GM21528 (cell line): Measurements from ENCODE around the gene BRD7.

Experiments
- ATAC-seq: cut with Tn5 transposase; IDR thresholded peaks from one replicate; pipeline ENCODE4 v1.9.1; 2021; ENCODE audit warnings: mild to moderate bottlenecking, moderate library complexity; ENCODE audit not compliant: unreplicated experiment, low FRiP score

BRD7 gene

DNA sequence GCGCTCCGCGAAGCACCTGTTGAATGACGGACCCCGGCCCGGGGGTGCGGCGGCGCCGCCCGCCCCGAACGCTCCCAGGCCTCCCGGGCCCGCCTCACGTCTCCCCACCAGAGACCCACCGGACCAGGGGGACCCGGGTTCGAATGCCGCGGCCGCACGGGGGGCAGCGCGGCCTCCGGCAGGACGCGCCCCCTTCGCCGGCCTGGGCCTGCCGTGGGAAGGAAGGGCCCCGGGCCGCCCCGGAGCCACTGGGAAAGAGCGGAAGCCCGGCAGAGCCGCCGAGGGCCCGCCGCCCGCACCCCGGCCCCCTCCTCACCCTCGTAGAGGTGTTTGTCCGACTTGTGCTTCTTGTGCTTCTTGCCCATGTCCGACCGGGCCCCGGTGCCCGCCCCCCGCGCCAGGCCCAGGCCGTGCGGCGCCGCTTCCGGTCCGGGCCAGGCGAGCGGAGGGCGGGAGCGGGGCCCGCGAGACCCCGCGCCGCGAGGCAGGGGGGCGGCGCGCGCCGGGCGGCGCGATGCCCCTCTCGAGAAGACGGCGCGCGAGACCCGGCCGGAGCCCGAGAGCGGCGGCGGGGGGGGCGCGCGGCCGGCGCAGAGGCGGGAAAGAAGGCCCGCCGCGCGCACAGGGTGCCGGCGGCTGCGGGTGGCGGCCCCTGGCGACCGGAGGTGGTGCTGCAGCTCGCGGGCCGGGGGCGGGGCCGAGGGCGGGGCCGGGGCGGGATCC lies at the start of gene BRD7:
Gene BRD7, minus strand, starts transcription at position 579 of the 723 bp plus-strand sequence. Its CDS starts 214 bp downstream, at position 365.
- peak; percentile 73 for ATAC-seq

DNA sequence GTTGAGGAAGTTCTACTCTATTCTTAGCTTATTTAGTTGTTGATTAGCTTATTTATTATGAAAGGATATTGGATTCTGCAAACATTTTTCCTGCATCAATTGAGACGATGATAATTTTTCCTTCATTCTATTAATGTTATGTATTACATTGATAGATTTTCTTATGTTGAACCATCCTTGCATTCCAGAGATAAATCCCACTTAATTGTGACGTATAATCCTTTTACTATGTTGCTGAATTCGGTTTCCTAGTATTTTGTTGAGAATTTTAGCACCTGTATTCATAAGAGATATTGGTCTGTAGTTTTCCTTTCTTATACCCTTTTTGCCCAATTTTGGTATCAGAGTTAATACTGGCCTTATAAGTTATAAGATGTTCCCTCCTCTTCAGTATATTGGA lies 47.6 kb upstream of the BRD7 start:
- no peak for ATAC-seq

DNA sequence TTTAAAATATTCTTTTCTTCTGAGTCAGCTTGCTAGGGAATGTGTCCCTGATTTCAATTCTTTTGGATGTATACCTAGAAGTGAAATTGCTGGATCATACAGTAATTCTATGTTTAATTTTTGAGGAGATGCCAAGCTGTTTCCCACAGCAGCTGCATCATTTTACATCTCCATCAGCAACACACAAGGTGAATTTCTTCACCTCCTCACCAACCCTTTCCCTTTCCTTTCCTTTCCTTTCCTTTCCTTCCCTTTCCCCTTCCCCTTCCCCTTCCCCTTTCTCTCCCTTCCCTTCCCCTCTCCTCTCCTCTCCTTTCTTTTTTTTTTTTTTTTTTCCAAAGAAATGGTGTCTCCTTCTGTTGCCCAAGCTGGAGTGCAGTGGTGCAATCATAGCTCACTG lies 45.4 kb upstream of the BRD7 start:
- no peak for ATAC-seq

DNA sequence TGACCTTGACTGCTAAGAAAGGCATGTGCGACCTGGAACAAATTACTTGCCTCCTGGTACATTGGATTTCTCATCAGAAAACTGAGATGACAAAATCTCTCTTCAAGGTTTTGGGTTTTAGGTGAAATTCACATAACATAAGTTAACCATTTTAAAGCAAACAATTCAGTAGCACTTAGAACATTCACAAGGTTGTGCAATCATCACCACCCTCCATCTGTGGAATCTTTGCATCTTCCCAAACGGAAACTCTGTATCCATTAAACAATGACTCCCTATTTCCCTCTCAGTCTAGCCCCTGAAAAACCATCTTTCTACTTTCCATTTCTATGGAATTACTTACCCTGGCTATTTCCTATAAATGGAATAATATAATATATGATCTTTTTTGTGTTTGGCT lies 42.2 kb upstream of the BRD7 start:
- no peak for ATAC-seq

DNA sequence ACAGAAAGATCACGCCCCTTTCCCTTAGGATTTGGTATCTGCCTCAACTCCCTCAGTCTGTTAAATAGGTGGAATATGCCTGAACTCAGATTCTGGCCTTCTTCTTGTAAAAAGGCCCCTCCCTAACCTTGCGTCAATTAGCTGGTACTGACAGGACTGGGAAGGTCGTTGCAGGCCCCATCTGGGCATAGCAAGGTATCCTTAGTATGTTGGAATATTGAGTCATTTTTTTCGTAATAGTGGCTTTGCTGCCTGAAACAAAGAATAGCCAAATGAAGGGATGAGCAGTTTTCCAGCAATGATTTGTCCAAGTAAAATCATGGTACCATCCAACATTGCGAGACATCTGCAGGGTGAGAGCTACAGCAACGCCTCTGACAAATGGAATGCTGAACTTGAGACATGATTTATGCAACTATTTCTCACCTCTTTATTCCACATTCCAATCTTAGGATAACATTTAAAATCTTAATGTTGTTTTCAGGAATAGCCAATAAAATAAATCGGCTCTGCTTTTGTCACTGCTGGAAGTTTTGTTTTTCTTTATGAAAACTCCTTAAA lies 39.3 kb upstream of the BRD7 start:
- ATAC-seq, result no peak

DNA sequence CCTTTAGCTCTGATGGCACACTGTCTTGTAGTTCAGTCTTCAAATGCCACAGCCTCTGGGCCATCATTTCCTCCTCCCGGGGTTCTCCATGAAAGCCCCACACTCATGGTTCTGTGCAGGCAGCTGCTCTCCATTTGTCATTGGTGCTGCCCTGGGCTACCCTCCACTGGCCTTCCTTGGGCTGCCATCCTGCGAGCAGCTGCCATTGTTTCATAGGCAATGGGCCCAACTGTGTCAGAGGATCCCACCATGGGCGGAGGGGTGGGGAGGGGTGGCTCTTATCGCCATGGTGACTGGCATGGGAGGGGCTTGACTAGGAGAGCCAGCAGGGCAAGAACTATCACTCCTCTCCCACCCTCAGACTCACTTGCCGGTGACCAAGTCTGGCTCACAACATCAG lies 38.6 kb upstream of the BRD7 start:
- no peak for ATAC-seq

DNA sequence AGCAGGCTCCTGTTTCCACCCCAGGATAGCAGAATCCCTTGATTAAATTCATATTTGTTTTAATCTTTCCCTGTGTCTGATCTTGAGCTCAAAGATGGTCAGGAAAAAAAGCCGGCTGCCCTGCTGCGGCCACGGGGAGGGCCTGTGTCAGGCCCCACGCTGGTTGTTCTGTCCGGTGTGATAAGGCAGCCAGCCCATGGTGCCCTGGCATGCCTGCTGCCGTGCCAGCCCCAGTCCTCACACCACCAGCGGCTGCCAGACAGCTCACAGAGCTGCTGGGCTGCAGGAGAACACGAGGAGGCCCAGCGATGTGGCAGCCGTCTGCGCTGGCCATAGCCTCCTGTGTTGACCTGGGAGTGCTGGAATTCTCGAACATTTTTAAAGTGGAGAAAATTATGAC lies 34.7 kb upstream of the BRD7 start:
- no peak for ATAC-seq

DNA sequence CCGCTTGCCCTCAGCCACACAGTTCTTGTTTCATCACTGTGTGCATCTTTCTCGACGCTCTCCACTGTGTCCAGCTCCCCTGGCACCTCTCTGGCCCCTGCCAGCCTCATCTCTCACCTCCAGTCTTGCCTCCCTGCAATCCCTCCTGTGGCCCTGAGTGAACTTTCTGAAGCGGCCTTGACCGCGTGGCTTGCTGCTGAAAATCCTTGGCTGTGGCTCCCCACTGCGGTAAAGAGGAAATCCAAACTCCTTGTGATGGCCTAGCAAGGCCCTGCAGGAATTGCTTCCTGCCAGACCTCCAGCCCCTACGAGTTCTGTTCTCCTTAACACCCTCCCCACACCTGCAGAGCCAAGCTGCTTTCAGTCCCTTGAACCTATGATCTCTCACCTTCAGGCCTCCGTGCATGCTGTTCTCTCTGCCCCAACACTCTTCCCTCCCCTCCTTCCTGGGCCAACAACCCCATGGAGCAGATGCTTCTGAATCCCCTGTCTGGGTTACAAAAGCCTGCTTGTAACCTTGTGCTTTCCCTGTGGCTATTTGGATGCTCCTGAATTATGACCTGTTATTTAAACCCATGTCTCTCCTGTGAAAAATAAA lies 33.6 kb upstream of the BRD7 start:
- no peak for ATAC-seq

DNA sequence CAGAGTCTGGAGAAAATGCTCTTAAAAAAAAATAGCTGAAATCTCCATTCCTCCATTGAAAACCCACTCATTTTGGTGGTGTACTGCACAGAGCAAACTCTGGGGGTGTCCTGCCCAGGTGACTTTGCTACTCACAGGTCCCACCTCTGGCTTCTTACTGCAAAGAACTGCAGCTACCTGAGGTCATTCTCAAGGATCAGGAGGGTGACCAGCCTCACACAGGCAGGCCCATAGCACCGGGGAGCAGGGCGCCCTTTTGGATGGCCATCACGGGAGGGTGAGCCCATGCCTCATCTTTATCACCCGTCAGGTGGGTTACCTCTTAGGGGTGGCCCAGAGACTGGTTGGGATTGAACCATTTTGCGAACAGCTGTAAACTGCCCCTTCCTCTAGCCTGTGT lies 32.6 kb upstream of the BRD7 start:
- no peak for ATAC-seq

DNA sequence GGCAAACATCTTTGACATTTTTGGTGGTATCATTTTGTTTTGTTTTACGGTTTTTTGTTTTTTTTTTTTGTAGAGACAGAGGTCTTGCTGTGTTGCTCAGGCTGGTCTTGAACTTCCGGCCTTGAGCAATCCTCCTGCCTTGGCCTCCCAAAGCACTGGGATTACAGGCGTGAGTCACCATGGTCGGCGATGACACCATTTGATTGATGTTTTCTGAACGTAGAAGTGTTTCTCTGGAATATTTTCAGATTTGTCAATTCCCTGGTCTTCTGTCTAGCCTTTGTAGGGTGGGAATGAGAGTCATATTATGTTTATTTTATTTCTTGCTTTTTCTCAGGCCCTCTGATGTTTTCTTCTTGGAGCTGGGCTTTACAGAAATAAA lies 32.2 kb upstream of the BRD7 start:
- ATAC-seq, result no peak

DNA sequence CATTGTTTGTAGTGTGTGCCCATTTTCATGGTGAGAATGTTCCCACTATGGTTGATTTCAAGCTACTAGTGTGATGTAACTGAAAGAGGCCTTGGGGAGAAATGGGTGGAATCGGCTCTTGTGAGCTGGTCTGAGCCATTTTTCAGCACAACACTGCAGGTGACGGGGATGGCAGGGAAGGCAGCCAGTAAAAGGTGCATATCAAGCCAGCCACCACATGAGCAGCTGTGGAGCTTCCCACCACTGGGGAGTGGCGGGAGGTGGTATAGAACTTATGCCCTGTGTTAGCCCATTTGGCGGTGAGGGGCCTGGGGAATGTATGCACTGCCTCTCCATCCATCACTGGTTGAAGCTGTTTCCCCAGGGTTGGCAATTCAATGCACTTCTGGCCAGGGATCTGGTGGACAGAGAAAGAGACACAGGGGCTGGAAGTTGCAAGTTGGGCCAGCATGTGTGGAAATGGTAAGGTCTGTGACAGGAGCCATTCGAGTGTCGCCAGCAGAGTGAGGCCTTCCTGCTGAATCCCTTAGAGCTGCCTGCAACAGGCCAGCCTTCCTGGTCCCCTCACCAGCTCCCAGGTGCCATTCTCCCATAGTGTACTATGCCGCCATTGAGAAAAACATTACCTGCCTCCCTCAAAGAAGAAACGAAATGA lies 31.7 kb upstream of the BRD7 start:
- ATAC-seq, result no peak

DNA sequence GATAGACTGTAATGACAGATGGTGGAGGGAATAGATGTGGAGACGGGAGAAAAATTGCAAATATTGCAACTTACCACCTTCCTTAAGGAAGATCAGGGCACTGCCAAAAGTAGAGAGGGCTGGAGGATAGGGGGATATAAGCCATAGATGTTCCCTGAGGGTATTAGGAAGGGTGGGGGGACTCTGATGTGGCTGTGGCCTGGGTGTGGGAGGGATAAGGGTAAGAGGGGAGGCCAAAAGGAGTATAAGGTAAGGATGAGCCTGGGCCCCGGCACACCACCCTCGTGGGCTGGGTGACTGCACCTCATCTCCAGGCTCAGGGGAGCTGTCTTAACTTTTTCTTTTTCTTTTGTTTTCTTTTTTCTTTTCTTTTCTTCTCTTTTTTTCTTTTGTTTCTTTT lies 30.6 kb upstream of the BRD7 start:
- no peak for ATAC-seq

DNA sequence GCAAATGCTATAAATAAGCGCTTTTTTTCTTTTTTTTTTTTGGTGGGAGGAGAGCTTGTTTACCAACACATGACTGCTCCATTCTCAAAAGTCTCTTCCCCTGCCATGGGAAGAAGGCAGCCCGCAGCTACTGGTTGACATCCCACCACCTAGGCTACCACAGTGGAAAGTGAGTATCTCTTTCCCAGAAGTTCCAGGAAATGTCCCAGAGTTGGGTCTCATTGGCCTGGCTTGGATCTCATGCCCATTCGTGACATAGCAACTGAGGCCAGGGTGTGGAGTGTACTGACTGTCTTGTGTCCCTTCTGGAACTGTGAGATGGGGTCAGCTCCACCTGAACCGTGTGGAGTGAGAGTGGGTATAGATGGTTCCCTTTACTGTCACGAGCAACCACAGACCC lies 29.5 kb upstream of the BRD7 start:
- no peak for ATAC-seq

DNA sequence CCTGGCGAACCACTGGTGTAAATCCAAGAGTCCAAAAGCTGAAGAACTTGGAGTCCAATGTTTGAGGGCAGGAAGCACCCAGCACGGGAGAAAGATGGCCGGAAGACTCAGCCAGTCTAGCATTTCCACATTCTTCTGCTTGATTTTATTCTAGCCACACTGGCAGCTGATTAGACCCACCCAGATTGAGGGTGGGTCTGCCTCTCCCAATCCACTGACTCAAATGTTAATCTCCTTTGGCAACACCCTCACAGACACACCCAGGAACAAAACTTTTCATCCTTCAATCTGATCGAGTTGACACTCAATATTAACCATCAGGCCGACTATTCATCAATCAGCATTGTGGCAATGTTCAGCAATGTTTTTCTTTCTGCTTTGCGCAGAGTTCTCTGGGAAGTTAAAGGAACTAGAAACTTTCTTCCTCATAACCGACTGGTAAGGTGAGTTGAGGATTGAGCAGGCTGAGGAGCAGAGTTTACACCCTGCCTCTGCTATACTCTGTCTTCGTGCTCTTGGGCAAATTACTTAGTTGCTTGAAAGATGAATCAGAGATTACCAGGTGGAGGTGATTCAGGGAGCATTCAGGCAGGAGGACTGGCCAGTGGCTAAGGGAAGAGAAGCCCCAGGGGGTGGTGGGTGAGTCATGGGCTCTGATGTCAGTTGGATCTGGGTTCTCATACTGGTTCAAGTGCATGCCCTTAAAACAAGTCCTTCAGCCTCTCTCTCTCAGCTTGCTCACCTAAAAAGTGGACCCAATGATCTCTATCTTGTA lies 28.2 kb upstream of the BRD7 start:
- ATAC-seq, result no peak

DNA sequence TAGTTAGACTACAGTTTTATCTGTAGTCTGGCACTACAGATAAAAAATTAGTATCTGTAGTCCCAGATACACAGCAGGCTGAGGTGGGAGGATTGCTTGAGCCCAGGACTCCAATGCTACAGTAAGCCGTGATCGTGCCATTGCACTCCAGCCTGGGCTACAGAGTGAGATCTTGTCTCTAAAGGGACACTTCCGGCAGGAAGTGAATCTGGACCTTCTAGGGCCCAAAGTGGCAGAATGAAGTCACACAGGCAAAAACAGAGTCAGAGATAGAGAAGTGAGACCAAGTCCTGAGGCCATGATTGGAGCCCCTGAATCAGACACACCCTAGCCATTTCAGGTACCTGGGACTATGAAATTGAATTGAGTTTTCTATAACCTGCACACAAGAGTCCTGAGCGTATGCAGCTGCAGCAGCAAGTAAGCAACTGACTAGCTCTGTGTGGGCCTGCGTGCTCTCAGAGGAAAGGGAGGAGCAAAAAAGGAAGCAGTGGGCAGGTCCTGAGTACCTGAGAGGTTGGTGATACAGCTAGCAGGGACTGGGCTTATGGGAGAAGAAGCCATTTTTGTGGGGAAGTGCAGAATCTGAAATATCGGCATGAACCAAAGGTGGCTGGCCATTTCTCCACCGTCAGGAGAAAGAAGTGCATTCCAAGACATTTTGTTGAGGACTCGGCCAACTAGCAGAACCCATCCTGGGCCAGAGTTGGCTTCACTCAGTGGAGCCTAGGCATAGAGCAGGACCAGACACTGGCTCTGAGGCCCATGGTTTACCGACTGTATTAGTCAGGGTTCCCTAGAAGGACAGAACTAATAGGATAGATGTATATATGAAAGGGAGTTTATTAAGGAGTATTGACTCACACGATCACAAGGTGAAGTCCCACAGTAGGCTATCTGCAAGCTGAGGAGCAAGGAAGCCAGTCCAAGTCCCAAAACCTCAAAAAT lies 27.2 kb upstream of the BRD7 start:
- ATAC-seq, result no peak

DNA sequence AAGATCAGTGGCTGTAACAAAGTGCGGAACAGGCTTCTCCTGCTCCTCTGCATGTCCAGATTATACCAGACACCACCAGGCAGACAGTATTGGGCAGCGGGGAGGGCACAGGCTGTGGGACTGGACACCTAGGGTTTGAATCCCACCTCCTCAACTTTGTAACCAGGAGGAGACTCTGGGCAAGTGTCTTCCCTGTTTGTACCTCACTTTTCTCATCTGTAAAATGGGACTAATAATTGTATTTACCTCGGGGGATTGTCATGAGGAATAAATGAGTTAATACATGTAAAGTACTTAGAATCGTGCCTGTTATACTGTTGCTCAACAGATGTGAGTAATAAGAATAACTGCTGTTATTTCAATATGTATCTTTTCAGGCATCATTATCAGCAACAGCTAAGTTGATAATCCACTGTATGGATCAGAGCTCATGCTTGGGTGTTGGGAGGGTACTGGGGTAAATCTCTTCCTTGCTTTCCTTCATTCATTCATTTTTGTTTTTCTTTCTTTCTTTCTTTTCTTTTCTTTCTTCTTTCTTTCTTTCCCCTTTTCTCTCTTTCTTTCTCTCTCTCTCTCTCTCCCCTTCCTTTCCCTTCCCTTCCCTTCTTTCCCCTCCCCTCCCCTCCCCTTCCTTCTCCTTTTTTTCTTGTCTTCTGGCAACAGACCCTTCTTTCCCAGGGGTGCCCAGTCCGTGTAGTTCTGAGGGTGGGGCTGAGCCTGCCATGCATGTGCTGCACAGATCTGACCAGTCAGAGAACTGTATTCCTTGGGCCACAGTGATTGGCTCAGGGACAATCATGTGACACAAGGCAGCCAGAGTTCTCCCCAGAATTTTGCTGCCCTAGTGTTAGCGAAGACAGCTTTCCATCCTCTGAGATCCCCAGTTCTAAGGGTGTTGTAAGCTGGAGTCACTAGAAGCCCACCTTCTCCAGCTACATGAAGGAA lies 25.3 kb upstream of the BRD7 start:
- no peak for ATAC-seq

DNA sequence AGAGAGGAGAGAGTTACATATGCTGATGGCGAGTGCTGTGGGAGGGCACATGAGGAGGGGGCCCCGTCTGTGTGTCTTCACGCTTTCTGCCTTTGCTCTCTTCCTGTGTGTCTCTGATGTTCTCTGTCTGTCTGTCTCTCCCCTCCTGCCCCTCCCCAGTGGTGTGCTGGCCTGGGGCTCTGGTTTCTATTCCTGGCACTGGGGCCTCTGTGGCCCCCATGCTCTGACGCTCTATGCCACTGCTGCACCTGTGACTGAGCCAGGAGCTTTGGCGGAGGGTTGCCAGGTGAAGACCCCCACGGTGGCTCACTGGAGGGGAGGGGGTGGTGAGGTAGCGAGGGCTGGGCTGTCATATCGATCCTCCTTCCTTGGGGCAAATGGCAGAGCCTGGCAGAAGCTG lies 24.6 kb upstream of the BRD7 start:
- ATAC-seq, result no peak

DNA sequence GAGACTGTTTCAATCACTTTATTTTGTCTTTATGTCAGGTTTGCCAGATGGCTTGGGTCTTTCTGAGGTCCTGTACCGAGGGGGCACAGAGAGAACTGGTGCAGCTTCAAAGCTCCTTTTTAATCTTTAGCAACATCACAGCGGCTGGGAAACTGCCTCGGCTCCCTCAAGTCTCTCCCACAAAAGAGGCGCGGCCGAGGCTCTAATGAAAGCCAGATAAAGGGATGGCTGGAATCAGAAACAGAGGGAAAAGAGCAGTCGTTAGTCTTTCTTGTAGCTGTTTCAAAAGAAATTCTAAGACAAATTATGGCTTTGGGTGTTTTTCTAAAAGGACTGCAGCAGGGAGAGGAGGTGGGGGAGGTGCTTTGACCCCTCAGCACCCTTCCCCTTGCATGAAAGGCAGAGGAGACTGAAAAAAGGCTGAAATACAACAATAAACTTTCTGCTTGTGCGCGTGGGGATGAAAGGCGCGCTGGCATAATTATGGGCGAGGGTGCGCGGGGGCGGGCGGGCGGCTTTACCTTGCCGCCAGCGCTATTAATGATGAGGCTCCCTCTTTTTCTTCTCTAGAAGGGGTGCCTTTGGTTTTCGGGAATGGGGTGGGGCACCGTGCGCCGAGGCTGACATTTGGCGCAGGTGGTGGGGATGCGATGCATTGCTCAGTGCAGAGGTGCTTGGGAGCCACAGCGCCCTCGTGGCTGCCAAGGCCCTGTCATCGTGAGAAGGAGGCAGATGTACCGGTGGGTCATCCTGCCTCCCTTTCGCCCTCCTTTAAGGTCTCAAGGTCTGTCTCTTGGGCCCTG lies 22.3 kb upstream of the BRD7 start:
- no peak for ATAC-seq
